ENCODE data around the gene PAX5.

Gene PAX5

DNA sequence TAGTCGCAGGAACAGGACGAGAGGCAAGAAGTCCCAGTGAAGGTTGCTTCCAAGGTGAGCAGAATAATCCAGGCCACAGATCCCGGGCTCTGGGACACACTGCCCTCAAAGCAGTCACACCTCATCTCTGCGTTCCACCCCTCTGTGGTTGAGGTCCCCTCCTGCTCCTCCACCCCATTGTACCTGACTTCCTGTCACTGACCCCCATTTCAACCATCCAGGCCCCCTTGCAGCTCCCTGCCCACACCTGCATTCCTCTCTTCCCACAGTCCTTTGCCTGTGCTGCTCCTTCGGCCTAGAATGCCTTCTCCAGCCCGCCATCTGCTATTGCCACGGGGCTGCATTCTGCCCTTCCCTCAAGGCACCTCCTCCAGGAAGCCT, 73.5 kb downstream of the PAX5 start:
- no peaks in the 10 kb centered on the region for H3K36me3 ChIP-seq (ENCODE audit: control insufficient read depth in 2 of 2, insufficient read depth in 1 of 2, low read length in 2 of 2)
- POLR2A ChIA-PET = no interaction called here
- H3K9me3 ChIP-seq (ENCODE audit: control insufficient read depth, insufficient read depth, low read depth, low read length) = no peaks in the 10 kb centered on the region
- no peaks in the 10 kb centered on the region for H3K4me1 ChIP-seq (ENCODE audit: control insufficient read depth, insufficient read depth, low read length)
- no peak overlapping the region for H3K27ac ChIP-seq (ENCODE audit: extremely low read depth, low read depth, low read length)
- TF ChIP-seq ZNF426 (tag by site-specific recombination; IDR thresholded peaks at IDR 0.05) = no peak
- no peak for TF ChIP-seq ZFHX2 (tag by site-specific recombination; conservative IDR thresholded peaks at IDR 0.05)
- TF ChIP-seq, protein P1, sequence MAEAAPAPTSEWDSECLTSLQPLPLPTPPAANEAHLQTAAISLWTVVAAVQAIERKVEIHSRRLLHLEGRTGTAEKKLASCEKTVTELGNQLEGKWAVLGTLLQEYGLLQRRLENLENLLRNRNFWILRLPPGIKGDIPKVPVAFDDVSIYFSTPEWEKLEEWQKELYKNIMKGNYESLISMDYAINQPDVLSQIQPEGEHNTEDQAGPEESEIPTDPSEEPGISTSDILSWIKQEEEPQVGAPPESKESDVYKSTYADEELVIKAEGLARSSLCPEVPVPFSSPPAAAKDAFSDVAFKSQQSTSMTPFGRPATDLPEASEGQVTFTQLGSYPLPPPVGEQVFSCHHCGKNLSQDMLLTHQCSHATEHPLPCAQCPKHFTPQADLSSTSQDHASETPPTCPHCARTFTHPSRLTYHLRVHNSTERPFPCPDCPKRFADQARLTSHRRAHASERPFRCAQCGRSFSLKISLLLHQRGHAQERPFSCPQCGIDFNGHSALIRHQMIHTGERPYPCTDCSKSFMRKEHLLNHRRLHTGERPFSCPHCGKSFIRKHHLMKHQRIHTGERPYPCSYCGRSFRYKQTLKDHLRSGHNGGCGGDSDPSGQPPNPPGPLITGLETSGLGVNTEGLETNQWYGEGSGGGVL (tag by site-specific recombination; IDR thresholded peaks at IDR 0.05) = no peak
- TF ChIP-seq, protein P2, sequence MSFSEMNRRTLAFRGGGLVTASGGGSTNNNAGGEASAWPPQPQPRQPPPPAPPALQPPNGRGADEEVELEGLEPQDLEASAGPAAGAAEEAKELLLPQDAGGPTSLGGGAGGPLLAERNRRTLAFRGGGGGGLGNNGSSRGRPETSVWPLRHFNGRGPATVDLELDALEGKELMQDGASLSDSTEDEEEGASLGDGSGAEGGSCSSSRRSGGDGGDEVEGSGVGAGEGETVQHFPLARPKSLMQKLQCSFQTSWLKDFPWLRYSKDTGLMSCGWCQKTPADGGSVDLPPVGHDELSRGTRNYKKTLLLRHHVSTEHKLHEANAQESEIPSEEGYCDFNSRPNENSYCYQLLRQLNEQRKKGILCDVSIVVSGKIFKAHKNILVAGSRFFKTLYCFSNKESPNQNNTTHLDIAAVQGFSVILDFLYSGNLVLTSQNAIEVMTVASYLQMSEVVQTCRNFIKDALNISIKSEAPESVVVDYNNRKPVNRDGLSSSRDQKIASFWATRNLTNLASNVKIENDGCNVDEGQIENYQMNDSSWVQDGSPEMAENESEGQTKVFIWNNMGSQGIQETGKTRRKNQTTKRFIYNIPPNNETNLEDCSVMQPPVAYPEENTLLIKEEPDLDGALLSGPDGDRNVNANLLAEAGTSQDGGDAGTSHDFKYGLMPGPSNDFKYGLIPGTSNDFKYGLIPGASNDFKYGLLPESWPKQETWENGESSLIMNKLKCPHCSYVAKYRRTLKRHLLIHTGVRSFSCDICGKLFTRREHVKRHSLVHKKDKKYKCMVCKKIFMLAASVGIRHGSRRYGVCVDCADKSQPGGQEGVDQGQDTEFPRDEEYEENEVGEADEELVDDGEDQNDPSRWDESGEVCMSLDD (tag by site-specific recombination; IDR thresholded peaks at IDR 0.05) = no peak
- TF ChIP-seq, protein P3, sequence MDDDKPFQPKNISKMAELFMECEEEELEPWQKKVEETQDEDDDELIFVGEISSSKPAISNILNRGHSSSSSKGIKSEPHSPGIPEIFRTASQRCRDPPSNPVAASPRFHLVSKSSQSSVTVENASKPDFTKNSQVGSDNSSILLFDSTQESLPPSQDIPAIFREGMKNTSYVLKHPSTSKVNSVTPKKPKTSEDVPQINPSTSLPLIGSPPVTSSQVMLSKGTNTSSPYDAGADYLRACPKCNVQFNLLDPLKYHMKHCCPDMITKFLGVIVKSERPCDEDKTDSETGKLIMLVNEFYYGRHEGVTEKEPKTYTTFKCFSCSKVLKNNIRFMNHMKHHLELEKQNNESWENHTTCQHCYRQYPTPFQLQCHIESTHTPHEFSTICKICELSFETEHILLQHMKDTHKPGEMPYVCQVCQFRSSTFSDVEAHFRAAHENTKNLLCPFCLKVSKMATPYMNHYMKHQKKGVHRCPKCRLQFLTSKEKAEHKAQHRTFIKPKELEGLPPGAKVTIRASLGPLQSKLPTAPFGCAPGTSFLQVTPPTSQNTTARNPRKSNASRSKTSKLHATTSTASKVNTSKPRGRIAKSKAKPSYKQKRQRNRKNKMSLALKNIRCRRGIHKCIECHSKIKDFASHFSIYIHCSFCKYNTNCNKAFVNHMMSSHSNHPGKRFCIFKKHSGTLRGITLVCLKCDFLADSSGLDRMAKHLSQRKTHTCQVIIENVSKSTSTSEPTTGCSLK (tag by site-specific recombination; IDR thresholded peaks at IDR 0.05) = no peak
- no peak for TF ChIP-seq ZBTB48 (tag by site-specific recombination; IDR thresholded peaks at IDR 0.05)
- TF ChIP-seq, protein P4, sequence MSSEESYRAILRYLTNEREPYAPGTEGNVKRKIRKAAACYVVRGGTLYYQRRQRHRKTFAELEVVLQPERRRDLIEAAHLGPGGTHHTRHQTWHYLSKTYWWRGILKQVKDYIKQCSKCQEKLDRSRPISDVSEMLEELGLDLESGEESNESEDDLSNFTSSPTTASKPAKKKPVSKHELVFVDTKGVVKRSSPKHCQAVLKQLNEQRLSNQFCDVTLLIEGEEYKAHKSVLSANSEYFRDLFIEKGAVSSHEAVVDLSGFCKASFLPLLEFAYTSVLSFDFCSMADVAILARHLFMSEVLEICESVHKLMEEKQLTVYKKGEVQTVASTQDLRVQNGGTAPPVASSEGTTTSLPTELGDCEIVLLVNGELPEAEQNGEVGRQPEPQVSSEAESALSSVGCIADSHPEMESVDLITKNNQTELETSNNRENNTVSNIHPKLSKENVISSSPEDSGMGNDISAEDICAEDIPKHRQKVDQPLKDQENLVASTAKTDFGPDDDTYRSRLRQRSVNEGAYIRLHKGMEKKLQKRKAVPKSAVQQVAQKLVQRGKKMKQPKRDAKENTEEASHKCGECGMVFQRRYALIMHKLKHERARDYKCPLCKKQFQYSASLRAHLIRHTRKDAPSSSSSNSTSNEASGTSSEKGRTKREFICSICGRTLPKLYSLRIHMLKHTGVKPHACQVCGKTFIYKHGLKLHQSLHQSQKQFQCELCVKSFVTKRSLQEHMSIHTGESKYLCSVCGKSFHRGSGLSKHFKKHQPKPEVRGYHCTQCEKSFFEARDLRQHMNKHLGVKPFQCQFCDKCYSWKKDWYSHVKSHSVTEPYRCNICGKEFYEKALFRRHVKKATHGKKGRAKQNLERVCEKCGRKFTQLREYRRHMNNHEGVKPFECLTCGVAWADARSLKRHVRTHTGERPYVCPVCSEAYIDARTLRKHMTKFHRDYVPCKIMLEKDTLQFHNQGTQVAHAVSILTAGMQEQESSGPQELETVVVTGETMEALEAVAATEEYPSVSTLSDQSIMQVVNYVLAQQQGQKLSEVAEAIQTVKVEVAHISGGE (tag by site-specific recombination; conservative IDR thresholded peaks at IDR 0.05; ENCODE audit: low read depth) = no peak
- no peak for TF ChIP-seq ZNF146 (tag by site-specific recombination; IDR thresholded peaks at IDR 0.05)
- no peak for TF ChIP-seq HOXA7 (CRISPR knock-in tag; IDR thresholded peaks at IDR 0.05; ENCODE audit: borderline replicate concordance)
- no peak for TF ChIP-seq ZNF549 (tag by site-specific recombination; IDR thresholded peaks at IDR 0.05)
- TF ChIP-seq, protein P5, sequence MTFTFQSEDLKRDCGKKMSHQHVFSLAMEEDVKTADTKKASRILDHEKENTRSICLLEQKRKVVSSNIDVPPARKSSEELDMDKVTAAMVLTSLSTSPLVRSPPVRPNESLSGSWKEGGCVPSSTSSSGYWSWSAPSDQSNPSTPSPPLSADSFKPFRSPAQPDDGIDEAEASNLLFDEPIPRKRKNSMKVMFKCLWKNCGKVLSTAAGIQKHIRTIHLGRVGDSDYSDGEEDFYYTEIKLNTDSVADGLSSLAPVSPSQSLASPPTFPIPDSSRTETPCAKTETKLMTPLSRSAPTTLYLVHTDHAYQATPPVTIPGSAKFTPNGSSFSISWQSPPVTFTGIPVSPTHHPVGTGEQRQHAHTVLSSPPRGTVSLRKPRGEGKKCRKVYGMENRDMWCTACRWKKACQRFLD (tag by site-specific recombination; IDR thresholded peaks at IDR 0.05) = no peak
- TF ChIP-seq SP3 (tag by site-specific recombination; IDR thresholded peaks at IDR 0.05) = no peak
- TF ChIP-seq ZNF24 (tag by site-specific recombination; IDR thresholded peaks at IDR 0.05) = no peak
- TF ChIP-seq ZNF501 (tag by site-specific recombination; IDR thresholded peaks at IDR 0.05) = no peak
- no peak for TF ChIP-seq ZNF747 (tag by site-specific recombination; IDR thresholded peaks at IDR 0.05)
- CTCF ChIA-PET = interaction anchor here (0.6 kb wide), 1 partner anchor 231 kb away, joined by 3 read pairs; no protein-coding TSS in a partner anchor
- H3K4me3 ChIP-seq (ENCODE audit: low read depth, low read length) = no peak overlapping the region

Data from HEK293 (cell line).